Erythroblast (primary cell): ENCODE results near the gene NRBP1.

Source experiments
- DNase-seq, 2 experiments: peaks; one replicate each; lab custom pipeline; 2025; lab: John Stamatoyannopoulos, UW
- GATA1 ChIP-seq: IDR thresholded peaks from 2 replicates; pipeline ENCODE4 v1.6.1; 2011; ENCODE audit warnings: low read depth, mild to moderate bottlenecking, control low read depth, low read length, moderate library complexity
- POLR2A ChIP-seq: IDR thresholded peaks from 2 replicates; pipeline ENCODE4 v1.6.1; 2011; ENCODE audit warnings: mild to moderate bottlenecking, low read length

Gene NRBP1

DNA sequence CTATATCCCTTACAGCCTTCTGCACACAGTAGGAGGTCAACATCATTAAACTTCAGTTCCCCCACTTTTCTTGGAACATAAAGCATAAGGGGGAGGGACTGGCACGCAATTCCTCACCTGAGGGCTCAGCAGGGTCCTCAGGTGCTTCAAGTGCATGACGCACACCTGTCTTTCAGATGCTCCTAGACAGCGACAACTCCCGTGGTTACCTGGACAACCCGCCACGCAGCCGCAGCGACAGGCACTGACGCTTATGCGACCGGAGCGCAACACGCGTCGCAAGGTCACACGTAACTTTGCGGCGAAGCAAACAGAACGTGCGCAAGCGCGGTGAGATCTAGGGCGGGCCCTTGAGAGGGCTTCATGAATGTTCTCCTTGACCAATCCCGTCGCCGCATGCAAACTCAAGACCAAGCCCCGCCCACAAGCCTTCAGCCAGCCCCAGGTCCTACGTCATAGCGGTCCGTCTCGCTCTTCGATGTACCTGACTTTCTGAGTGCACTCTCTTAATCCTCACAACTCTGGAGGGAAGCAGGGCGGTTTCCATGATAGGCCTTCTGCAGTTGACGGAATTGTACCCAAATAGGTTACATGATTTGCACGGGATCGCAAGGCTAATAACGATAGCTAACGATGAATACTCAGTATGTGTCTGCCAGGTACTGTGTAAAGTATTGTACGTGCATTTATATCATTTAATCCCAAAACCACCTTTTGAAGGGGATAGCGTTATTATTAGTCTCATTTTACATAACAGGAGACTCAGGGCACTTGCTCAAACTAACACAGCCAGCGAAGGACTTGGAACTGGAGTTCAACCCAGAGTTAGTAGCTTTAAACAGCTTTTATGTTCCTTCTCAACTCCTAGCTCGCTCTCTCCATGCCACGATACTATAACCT is 61.3 kb downstream of the NRBP1 start, which contains the start of gene IFT172:
TSS of gene IFT172 (minus strand) at position 246 of the 900 bp plus-strand sequence. CDS start at position 156, 90 bp downstream.
- peak; percentile 100 for DNase-seq
- TF ChIP-seq GATA1, result no peak
- peak; percentile 89 for TF ChIP-seq POLR2A
